Endothelial cell (in vitro differentiated cells): ENCODE data around the gene DDOST. TPM values are rescaled to one million over a fixed set of nuclear protein-coding genes. Genes with fewer than 3 reads are reported as not detected.

Source experiments
- DNase-seq: peaks from one replicate; pipeline ENCODE4 v3.0.0; 2021; ENCODE audit warnings: low spot score
- H3K27ac Mint-ChIP-seq: one replicate; pipeline ENCODE4 v1.8.0; 2021; ENCODE audit warnings: mixed read lengths, inconsistent platforms; ENCODE audit not compliant: unreplicated experiment
- H3K27me3 Mint-ChIP-seq: one replicate; pipeline ENCODE4 v1.8.0; 2021; ENCODE audit warnings: mild to moderate bottlenecking, moderate library complexity, mixed read lengths, inconsistent platforms; ENCODE audit not compliant: unreplicated experiment
- H3K36me3 Mint-ChIP-seq: one replicate; pipeline ENCODE4 v1.8.0; 2021; ENCODE audit warnings: mild to moderate bottlenecking, low read depth, mixed read lengths, inconsistent platforms; ENCODE audit not compliant: unreplicated experiment
- H3K4me1 Mint-ChIP-seq: one replicate; pipeline ENCODE4 v1.8.0; 2021; ENCODE audit warnings: mild to moderate bottlenecking, mixed read lengths, inconsistent platforms; ENCODE audit not compliant: unreplicated experiment
- H3K4me3 Mint-ChIP-seq: one replicate; pipeline ENCODE4 v1.8.0; 2021; ENCODE audit warnings: mild to moderate bottlenecking, mixed read lengths, inconsistent platforms; ENCODE audit not compliant: unreplicated experiment
- H3K9me3 Mint-ChIP-seq: one replicate; pipeline ENCODE4 v1.8.0; 2021; ENCODE audit warnings: mixed read lengths, inconsistent platforms; ENCODE audit not compliant: unreplicated experiment
- CTCF ChIP-seq: fragments of 200-600 bp; sonication (generic); IDR thresholded peaks from one replicate; pipeline ENCODE4 v1.5.0; 2021; ENCODE audit warnings: antibody characterized with exemption; ENCODE audit not compliant: unreplicated experiment
- total RNA-seq: library from RNA; stranded (reverse); fragmentation: NEBNext Ultra II Directional; extraction: Animal tissue kit (Norgen Biotek cat#: 25700); gene quantifications from one replicate; pipeline ENCODE4 v1.2.1, GENCODE V29; 2021; ENCODE audit not compliant: unreplicated experiment

The DDOST gene
- total RNA-seq, 1 donor from 2014 or later = 235 TPM

GRCh38 chr1:20702416-20702815, 41.2 kb upstream of the DDOST start:
- no peak for DNase-seq
- peaks cover 11% of the 10 kb centered on the region for H3K27me3 Mint-ChIP-seq
- no peaks in the 10 kb centered on the region for H3K9me3 Mint-ChIP-seq
- no peak for TF ChIP-seq CTCF
- peaks cover 3% of the 10 kb centered on the region for H3K4me1 Mint-ChIP-seq
- peaks cover 4% of the 10 kb centered on the region for H3K36me3 Mint-ChIP-seq
- no peak overlapping the region for H3K27ac Mint-ChIP-seq
- no peak overlapping the region for H3K4me3 Mint-ChIP-seq

GRCh38 chr1:20701847-20702246, 40.7 kb upstream of the DDOST start:
- DNase-seq = no peak
- Mint-ChIP-seq H3K9me3 (no peaks in the 10 kb centered on the region), H3K4me3 (no peak overlapping the region), H3K27ac (no peak overlapping the region), H3K36me3 (peaks cover 4% of the 10 kb centered on the region), H3K4me1 (no peaks in the 10 kb centered on the region), H3K27me3 (peaks cover 10% of the 10 kb centered on the region)
- TF ChIP-seq CTCF = no peak

- TF ChIP-seq CTCF = no peak
- Mint-ChIP-seq H3K27ac (no peak overlapping the region), H3K4me3 (no peak overlapping the region), H3K27me3 (peaks cover 8% of the 10 kb centered on the region), H3K4me1 (no peaks in the 10 kb centered on the region), H3K9me3 (no peaks in the 10 kb centered on the region), H3K36me3 (peaks cover 4% of the 10 kb centered on the region)
- no peak for DNase-seq
Measured at GRCh38 chr1:20701446-20701845, 40.3 kb upstream of the DDOST start.

GRCh38 chr1:20700636-20701215, 39.6 kb upstream of the DDOST start:
- H3K9me3 Mint-ChIP-seq = no peaks in the 10 kb centered on the region
- H3K27me3 Mint-ChIP-seq = peaks cover 8% of the 10 kb centered on the region
- peaks cover 4% of the 10 kb centered on the region for H3K36me3 Mint-ChIP-seq
- peaks cover 4% of the 10 kb centered on the region for H3K4me1 Mint-ChIP-seq
- DNase-seq = no peak
- no peak overlapping the region for H3K4me3 Mint-ChIP-seq
- no peak for TF ChIP-seq CTCF
- no peak overlapping the region for H3K27ac Mint-ChIP-seq

- Mint-ChIP-seq H3K27me3 (peaks cover 10% of the 10 kb centered on the region), H3K36me3 (peaks cover 4% of the 10 kb centered on the region), H3K4me3 (no peak overlapping the region), H3K9me3 (no peaks in the 10 kb centered on the region), H3K4me1 (peaks cover 4% of the 10 kb centered on the region), H3K27ac (no peak overlapping the region)
- DNase-seq = no peak
- TF ChIP-seq CTCF = no peak
Measured at GRCh38 chr1:20699558-20699957, 38.4 kb upstream of the DDOST start.
